ENCODE measurements around the gene LMX1B. TPM values are rescaled to one million over a fixed set of nuclear protein-coding genes. Genes with fewer than 3 reads are reported as not detected.

The LMX1B gene
- total and polyA plus RNA-seq, 7 experiments from 2014 or later, result not detected

DNA sequence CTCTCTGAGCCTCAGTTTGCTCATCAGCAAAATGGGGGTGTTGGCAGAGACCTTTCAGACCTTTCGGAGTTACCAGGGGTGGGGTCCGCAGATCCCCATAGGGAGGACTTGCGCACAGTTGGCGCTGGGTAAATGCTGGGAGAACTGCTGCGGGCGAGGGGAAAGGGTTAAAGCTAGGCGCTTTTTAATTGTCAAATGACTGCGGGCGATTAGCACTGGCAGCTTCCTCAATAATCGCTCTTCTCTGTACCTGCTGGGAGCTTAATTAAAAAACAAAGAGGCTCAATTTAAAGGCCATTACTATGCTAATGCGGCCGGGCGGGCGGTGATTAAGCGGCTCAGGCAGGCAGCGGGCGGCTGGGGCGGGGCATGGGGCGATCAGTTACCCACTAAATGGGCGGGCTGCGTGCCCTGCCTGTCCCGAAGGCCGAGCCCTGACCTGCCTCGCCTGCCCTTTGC, 63.0 kb downstream of the LMX1B start:
- Mint-ChIP-seq H3K27me3 (peaks cover 76 to 88% (median 81%) of the 10 kb centered on the region in 5 donors), H3K4me3 (no peak overlapping the region), H3K36me3 (peaks cover 0 to 4% (median 3%) of the 10 kb centered on the region in 5 donors), H3K9me3 (peaks cover 0 to 3% (median 0%) of the 10 kb centered on the region in 11 donors), H3K4me1 (peaks cover 5 to 12% (median 7%) of the 10 kb centered on the region in 7 donors), H3K27ac (no peak overlapping the region)
- CTCF ChIA-PET, result no interaction called here
- no peak overlapping the region for H3K4me3 ChIP-seq (ENCODE audit: low read length)
- no peaks in the 10 kb centered on the region for H3K4me1 ChIP-seq (ENCODE audit: control insufficient read depth in 2 of 2, insufficient read depth in 2 of 2, low read length in 2 of 2)
- H3K9me3 ChIP-seq (ENCODE audit: control insufficient read depth in 2 of 3, low read length in 3 of 3), result no peaks in the 10 kb centered on the region
- no peak for DNase-seq
- intact Hi-C loops (cut with micrococcal nuclease), result no loop called here
- peaks cover 9 to 15% of the 10 kb centered on the region in 2 donors for H3K27me3 ChIP-seq (ENCODE audit: control insufficient read depth in 2 of 2, insufficient read depth in 2 of 2, low read length in 2 of 2)
- no peaks in the 10 kb centered on the region for H3K36me3 ChIP-seq (ENCODE audit: control insufficient read depth in 2 of 3, insufficient read depth in 3 of 3, low read length in 3 of 3)
- POLR2A ChIA-PET, result no interaction called here
- H3K27ac ChIP-seq (ENCODE audit: low read depth, low read length), result no peak overlapping the region
- no peak for ATAC-seq

DNA sequence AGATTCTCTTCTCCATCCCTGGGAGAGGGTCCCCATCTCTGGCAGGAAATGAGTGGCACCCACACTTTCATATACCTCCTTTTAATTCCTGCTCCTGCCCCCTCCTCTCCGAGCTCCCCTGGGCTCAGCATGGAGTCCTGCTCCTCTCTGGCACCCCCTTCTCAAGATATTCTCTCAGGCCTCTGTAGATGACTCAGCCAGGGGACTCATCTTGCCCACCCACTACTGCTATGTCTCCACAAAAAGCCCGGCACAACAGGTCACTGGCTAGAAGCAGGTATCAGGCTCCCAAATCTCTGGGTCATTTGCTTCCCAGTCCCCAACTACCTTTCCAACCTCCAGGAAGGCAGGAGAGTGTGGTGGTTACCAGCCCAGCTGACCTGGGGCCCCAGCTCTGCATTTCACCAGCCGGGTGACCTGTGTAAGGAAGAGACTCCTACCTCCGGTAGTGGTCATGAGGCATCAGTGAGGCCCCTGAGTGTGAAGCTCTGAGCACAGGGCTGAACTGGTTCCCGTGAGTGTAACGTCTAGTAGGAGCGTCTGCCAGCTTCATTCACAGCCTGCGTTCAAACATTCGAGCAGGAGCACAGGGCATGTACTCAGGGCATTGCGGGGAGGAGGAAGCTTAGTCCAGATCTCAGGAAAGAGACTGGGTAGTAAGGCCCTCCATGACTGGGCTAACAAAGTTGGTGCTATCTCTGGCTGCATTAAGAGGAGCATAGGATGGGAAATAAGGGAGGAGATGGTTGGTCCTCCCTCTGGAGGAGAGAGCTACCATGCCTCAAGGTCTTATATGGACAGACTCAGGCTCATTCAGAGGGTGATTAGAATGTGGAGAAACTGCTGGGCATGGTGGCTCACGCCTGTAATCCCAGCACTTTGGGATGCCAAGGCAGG, 63.7 kb downstream of the LMX1B start:
- H3K27ac Mint-ChIP-seq, result no peak overlapping the region
- H3K4me3 Mint-ChIP-seq, result no peak overlapping the region
- Histone ChIP-seq H3K4me1 (ENCODE audit: control insufficient read depth in 2 of 2, insufficient read depth in 2 of 2, low read length in 2 of 2) (no peaks in the 10 kb centered on the region), H3K9me3 (ENCODE audit: control insufficient read depth in 2 of 3, low read length in 3 of 3) (no peaks in the 10 kb centered on the region), H3K27ac (ENCODE audit: low read depth, low read length) (no peak overlapping the region), H3K27me3 (ENCODE audit: control insufficient read depth in 2 of 2, insufficient read depth in 2 of 2, low read length in 2 of 2) (peaks cover 9 to 10% of the 10 kb centered on the region in 2 donors), H3K36me3 (ENCODE audit: control insufficient read depth in 2 of 3, insufficient read depth in 3 of 3, low read length in 3 of 3) (no peaks in the 10 kb centered on the region), H3K4me3 (ENCODE audit: low read length) (no peak overlapping the region)
- H3K27me3 Mint-ChIP-seq, result peaks cover 76 to 88% (median 80%) of the 10 kb centered on the region in 5 donors
- peaks cover 5 to 12% (median 7%) of the 10 kb centered on the region in 7 donors for H3K4me1 Mint-ChIP-seq
- H3K36me3 Mint-ChIP-seq, result peaks cover 0 to 8% (median 3%) of the 10 kb centered on the region in 5 donors
- DNase-seq (no peak), ATAC-seq (peak; percentile 14)
- peaks cover 0 to 5% (median 0%) of the 10 kb centered on the region in 11 donors for H3K9me3 Mint-ChIP-seq
- ChIA-PET CTCF (no interaction called here), POLR2A (no interaction called here)
- intact Hi-C loops (cut with micrococcal nuclease), result no loop called here

DNA sequence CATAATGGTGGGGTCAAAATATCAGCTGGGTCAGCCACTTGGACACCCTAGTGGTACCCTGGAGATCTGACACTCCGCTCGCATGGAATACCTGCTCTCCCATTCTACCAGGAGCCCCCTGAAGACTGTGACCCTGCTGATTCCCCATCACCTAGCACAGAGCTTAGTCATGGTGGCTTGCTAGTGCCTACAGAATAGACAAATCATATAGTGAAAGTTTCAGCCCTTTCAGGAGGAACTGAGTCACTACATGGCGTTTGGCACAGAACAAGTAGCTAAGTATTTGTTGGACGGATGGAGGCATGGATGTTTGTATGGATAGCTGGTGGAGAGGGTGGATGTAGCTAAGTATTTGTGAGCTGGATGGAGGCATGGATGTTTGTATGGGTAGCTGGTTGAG, 65.3 kb downstream of the LMX1B start:
- DNase-seq, result no peak
- peaks cover 5 to 17% (median 11%) of the 10 kb centered on the region in 7 donors for H3K4me1 Mint-ChIP-seq
- no peak overlapping the region for H3K27ac Mint-ChIP-seq
- ChIA-PET POLR2A (no interaction called here), CTCF (interaction anchor here (0.5 to 0.7 kb wide), 2 partner anchors 32 to 82 kb away, joined by 3 to 5 read pairs; no protein-coding TSS in a partner anchor)
- H3K36me3 Mint-ChIP-seq, result peaks cover 0 to 8% (median 3%) of the 10 kb centered on the region in 5 donors
- H3K4me3 ChIP-seq (ENCODE audit: low read length), result no peak overlapping the region
- no peak for ATAC-seq
- no peak overlapping the region for H3K27ac ChIP-seq (ENCODE audit: low read depth, low read length)
- H3K9me3 ChIP-seq (ENCODE audit: control insufficient read depth in 2 of 3, low read length in 3 of 3), result no peaks in the 10 kb centered on the region
- H3K9me3 Mint-ChIP-seq, result peaks cover 0 to 7% (median 0%) of the 10 kb centered on the region in 11 donors
- intact Hi-C loops (cut with micrococcal nuclease), result no loop called here
- H3K4me3 Mint-ChIP-seq, result no peak overlapping the region
- H3K4me1 ChIP-seq (ENCODE audit: control insufficient read depth in 2 of 2, insufficient read depth in 2 of 2, low read length in 2 of 2), result no peaks in the 10 kb centered on the region
- peaks cover 77 to 84% (median 80%) of the 10 kb centered on the region in 5 donors for H3K27me3 Mint-ChIP-seq
- no peaks in the 10 kb centered on the region for H3K36me3 ChIP-seq (ENCODE audit: control insufficient read depth in 2 of 3, insufficient read depth in 3 of 3, low read length in 3 of 3)
- peaks cover 10 to 12% of the 10 kb centered on the region in 2 donors for H3K27me3 ChIP-seq (ENCODE audit: control insufficient read depth in 2 of 2, insufficient read depth in 2 of 2, low read length in 2 of 2)

DNA sequence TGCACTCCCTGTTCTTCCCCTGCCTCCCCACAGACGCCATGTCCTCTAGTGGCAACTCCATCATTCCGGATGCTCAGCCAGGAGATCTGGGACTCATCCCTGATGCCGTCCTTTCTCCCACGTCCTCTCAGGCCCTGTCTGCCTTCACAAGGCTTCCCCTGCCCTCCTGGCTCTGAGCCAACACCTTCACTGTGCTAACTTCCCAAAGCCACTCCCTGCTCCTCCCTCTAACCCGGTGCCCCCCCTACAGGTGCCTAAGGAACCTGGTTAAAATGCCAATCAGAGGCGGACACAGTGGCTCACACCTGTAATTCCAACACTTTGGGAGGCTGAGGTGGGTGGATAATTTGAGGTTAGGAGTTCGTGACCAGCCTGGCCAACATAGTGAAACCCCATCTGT, 67.6 kb downstream of the LMX1B start:
- CTCF ChIA-PET, result interaction anchor here (0.6 kb wide), 1 partner anchor 155 kb away, joined by 3 read pairs; no protein-coding TSS in a partner anchor
- Mint-ChIP-seq H3K4me1 (peaks cover 1 to 12% (median 7%) of the 10 kb centered on the region in 7 donors), H3K27me3 (peaks cover 79 to 88% (median 81%) of the 10 kb centered on the region in 5 donors), H3K27ac (no peak overlapping the region), H3K4me3 (no peak overlapping the region), H3K36me3 (peaks cover 0 to 4% (median 0%) of the 10 kb centered on the region in 5 donors), H3K9me3 (peaks cover 0 to 10% (median 0%) of the 10 kb centered on the region in 11 donors)
- H3K4me1 ChIP-seq (ENCODE audit: control insufficient read depth in 2 of 2, insufficient read depth in 2 of 2, low read length in 2 of 2), result no peaks in the 10 kb centered on the region
- no peak for DNase-seq
- no peaks in the 10 kb centered on the region for H3K36me3 ChIP-seq (ENCODE audit: control insufficient read depth in 2 of 3, insufficient read depth in 3 of 3, low read length in 3 of 3)
- H3K27me3 ChIP-seq (ENCODE audit: control insufficient read depth in 2 of 2, insufficient read depth in 2 of 2, low read length in 2 of 2), result peaks cover 6% of the 10 kb centered on the region in 2 donors
- POLR2A ChIA-PET, result no interaction called here
- no peak overlapping the region for H3K27ac ChIP-seq (ENCODE audit: low read depth, low read length)
- intact Hi-C loops (cut with micrococcal nuclease), result no loop called here
- ATAC-seq, result no peak
- H3K9me3 ChIP-seq (ENCODE audit: control insufficient read depth in 2 of 3, low read length in 3 of 3), result no peaks in the 10 kb centered on the region
- no peak overlapping the region for H3K4me3 ChIP-seq (ENCODE audit: low read length)

DNA sequence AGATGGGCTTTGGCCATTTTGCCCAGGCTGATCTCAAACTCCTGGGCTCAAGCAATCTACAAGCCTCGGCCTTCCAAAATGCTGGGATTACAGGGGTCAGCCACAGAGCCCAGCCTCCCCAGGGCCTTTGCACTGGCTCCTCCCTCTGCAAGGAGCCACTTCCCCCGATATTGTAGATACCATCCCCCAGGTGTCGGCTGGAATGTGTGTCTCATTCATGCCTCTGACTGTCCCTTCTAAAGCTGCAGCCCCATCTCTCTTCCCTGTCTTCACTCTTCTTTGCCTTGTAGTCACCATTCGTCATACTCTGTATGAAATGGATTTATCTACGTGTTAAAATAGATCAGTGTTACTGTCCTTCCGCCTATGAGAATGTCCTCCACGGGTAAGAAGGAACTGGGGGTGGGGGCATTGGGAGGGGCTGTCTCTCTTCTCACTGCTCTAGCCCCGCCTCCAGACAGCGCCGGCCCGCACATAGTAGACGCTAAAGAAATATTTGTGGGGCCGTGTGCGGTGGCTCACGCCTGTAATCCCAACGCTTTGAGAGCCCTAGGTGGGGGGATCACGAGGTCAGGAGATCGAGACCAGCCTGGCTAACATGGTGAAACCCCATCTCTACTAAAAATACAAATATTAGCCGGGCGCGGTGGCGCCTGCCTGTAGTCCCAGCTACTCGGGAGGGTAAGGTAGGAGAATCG, 68.5 kb downstream of the LMX1B start:
- peaks cover 77 to 86% (median 80%) of the 10 kb centered on the region in 5 donors for H3K27me3 Mint-ChIP-seq
- no peaks in the 10 kb centered on the region for H3K36me3 ChIP-seq (ENCODE audit: control insufficient read depth in 2 of 3, insufficient read depth in 3 of 3, low read length in 3 of 3)
- intact Hi-C loops (cut with micrococcal nuclease), result no loop called here
- DNase-seq (no peak), ATAC-seq (no peak)
- POLR2A ChIA-PET, result no interaction called here
- H3K4me1 Mint-ChIP-seq, result peaks cover 0 to 7% (median 4%) of the 10 kb centered on the region in 7 donors
- peaks cover 3% of the 10 kb centered on the region in 2 donors for H3K27me3 ChIP-seq (ENCODE audit: control insufficient read depth in 2 of 2, insufficient read depth in 2 of 2, low read length in 2 of 2)
- no peak overlapping the region for H3K27ac ChIP-seq (ENCODE audit: low read depth, low read length)
- CTCF ChIA-PET, result interaction anchor here (0.6 kb wide), 1 partner anchor 156 kb away, joined by 3 read pairs; no protein-coding TSS in a partner anchor
- H3K4me3 Mint-ChIP-seq, result peak overlapping the region in 6 of 10 donors; percentile 5 to 60 (median 27)
- H3K36me3 Mint-ChIP-seq, result peaks cover 0 to 4% (median 0%) of the 10 kb centered on the region in 5 donors
- peaks cover 0 to 11% (median 0%) of the 10 kb centered on the region in 11 donors for H3K9me3 Mint-ChIP-seq
- no peaks in the 10 kb centered on the region for H3K4me1 ChIP-seq (ENCODE audit: control insufficient read depth in 2 of 2, insufficient read depth in 2 of 2, low read length in 2 of 2)
- no peaks in the 10 kb centered on the region for H3K9me3 ChIP-seq (ENCODE audit: control insufficient read depth in 2 of 3, low read length in 3 of 3)
- no peak overlapping the region for H3K27ac Mint-ChIP-seq
- no peak overlapping the region for H3K4me3 ChIP-seq (ENCODE audit: low read length)

DNA sequence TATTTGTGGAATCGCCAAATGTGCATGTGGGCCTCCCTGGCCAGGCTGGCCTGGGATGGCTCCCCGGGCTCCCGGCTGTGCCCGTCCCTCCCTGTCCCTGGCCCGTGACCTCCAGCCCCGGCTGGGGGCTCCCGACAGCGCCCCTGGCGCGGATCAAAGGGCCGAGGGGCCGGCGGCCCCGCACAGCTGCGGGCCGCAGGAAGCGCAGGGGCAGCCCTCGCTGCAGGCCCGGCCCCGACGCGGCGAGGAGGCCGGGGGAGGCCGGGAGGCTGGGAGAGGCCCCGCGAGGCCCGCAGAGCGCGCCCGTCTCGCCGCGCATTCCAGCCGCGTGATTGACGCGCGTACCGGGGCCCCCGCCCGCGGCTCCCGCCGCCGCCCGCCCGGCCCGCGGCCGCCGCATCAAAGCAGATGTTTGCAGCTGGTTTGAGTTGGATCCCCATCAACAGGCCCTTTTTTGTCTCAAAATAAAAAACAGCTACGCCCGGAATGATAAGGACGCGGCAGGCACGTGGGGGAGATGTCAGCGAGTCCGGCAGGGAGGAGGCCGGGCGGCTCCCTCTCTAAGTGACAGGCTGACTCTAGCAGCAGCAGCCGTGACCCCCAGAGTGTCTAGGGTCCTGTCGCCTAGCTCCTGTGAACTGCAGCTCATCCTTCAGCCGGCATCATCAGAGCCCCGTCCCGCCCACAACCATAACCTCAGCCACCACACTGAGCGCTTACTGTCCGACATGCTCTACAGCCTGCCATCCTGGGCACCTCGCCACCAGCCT, 69.4 kb downstream of the LMX1B start:
- no peaks in the 10 kb centered on the region for H3K4me1 ChIP-seq (ENCODE audit: control insufficient read depth in 2 of 2, insufficient read depth in 2 of 2, low read length in 2 of 2)
- POLR2A ChIA-PET, result no interaction called here
- H3K4me3 ChIP-seq (ENCODE audit: low read length), result no peak overlapping the region
- peaks cover 75 to 86% (median 77%) of the 10 kb centered on the region in 5 donors for H3K27me3 Mint-ChIP-seq
- no peaks in the 10 kb centered on the region for H3K36me3 ChIP-seq (ENCODE audit: control insufficient read depth in 2 of 3, insufficient read depth in 3 of 3, low read length in 3 of 3)
- H3K36me3 Mint-ChIP-seq, result peaks cover 0 to 4% (median 0%) of the 10 kb centered on the region in 5 donors
- H3K4me3 Mint-ChIP-seq, result peak overlapping the region in 6 of 10 donors; percentile 32 to 70 (median 46)
- intact Hi-C loops (cut with micrococcal nuclease), result no loop called here
- peaks cover 0 to 5% (median 4%) of the 10 kb centered on the region in 7 donors for H3K4me1 Mint-ChIP-seq
- ATAC-seq, result no peak
- no peaks in the 10 kb centered on the region for H3K9me3 ChIP-seq (ENCODE audit: control insufficient read depth in 2 of 3, low read length in 3 of 3)
- no peak for DNase-seq
- peaks cover 0 to 11% (median 0%) of the 10 kb centered on the region in 11 donors for H3K9me3 Mint-ChIP-seq
- H3K27ac ChIP-seq (ENCODE audit: low read depth, low read length), result no peak overlapping the region
- CTCF ChIA-PET, result no interaction called here
- H3K27ac Mint-ChIP-seq, result peak overlapping the region in 1 of 9 donors; percentile 62
- peaks cover 3% of the 10 kb centered on the region in 2 donors for H3K27me3 ChIP-seq (ENCODE audit: control insufficient read depth in 2 of 2, insufficient read depth in 2 of 2, low read length in 2 of 2)

Data from naive thymus-derived CD4-positive, alpha-beta T cell (primary cell).